GM23338 (cell line): Measurements from ENCODE around the gene RBM17. TPM values are rescaled to one million over a fixed set of nuclear protein-coding genes. Genes with fewer than 3 reads are reported as not detected.

ENCODE experiments used
- ATAC-seq: fragments of 200-7000 bp; cut with Tn5 transposase; 3 replicates; pipeline ENCODE4 v1.9.1; 2020
- DNase-seq: peaks from one replicate; pipeline ENCODE4 v3.0.0-alpha.2; 2015; ENCODE audit warnings: low spot score
- H2AFZ ChIP-seq: fragments of 200-600 bp; sonication (generic); 2 replicates; pipeline ENCODE4 v1.8.0; 2016; ENCODE audit warnings: antibody characterized with exemption, mild to moderate bottlenecking, moderate library complexity
- H3F3A ChIP-seq: fragments of 200-600 bp; sonication (generic); replicated peaks from 2 replicates; pipeline ENCODE4 v1.8.0; 2017; ENCODE audit warnings: antibody characterized with exemption, mixed run types, low read depth
- H3K27ac ChIP-seq: fragments of 200-600 bp; sonication (generic); 2 replicates; pipeline ENCODE4 v1.6.1; 2016; ENCODE audit warnings: low read depth
- H3K27me3 ChIP-seq: fragments of 200-600 bp; sonication (generic); 2 replicates; pipeline ENCODE4 v1.8.0; 2016; ENCODE audit warnings: mild to moderate bottlenecking, mixed run types, moderate library complexity; ENCODE audit not compliant: insufficient read depth
- H3K36me3 ChIP-seq: fragments of 200-600 bp; sonication (generic); 2 replicates; pipeline ENCODE4 v1.8.0; 2016; ENCODE audit warnings: mild to moderate bottlenecking; ENCODE audit not compliant: insufficient read depth
- H3K4me1 ChIP-seq: fragments of 200-600 bp; sonication (generic); 2 replicates; pipeline ENCODE4 v1.8.0; 2016; ENCODE audit warnings: mild to moderate bottlenecking, moderate library complexity; ENCODE audit not compliant: insufficient read depth
- H3K4me2 ChIP-seq: fragments of 200-600 bp; sonication (generic); 2 replicates; pipeline ENCODE4 v1.7.1; 2017; ENCODE audit warnings: mixed run types
- H3K4me3 ChIP-seq: fragments of 200-600 bp; sonication (generic); 2 replicates; pipeline ENCODE4 v1.6.1; 2016; ENCODE audit warnings: mixed run types
- H3K79me2 ChIP-seq: fragments of 200-600 bp; sonication (generic); replicated peaks from 2 replicates; pipeline ENCODE4 v1.8.0; 2017; ENCODE audit warnings: mild to moderate bottlenecking; ENCODE audit not compliant: insufficient read depth
- H3K9me2 ChIP-seq: fragments of 200-600 bp; sonication (generic); 2 replicates; pipeline ENCODE4 v1.8.0; 2017; ENCODE audit not compliant: insufficient read depth
- H4K20me1 ChIP-seq: fragments of 200-600 bp; sonication (generic); replicated peaks from 2 replicates; pipeline ENCODE4 v1.8.0; 2017; ENCODE audit warnings: mild to moderate bottlenecking; ENCODE audit not compliant: insufficient read depth
- H3K27ac Mint-ChIP-seq: 2 replicates; pipeline ENCODE4 v1.8.0; 2020; ENCODE audit warnings: inconsistent platforms, mild to moderate bottlenecking, moderate library complexity, mixed read lengths
- H3K27me3 Mint-ChIP-seq: 3 replicates; pipeline ENCODE4 v1.8.0; 2022; ENCODE audit warnings: low read depth, mild to moderate bottlenecking, moderate library complexity, mixed read lengths, inconsistent platforms; ENCODE audit not compliant: insufficient read depth, poor library complexity
- H3K36me3 Mint-ChIP-seq: 3 replicates; pipeline ENCODE4 v1.8.0; 2021; ENCODE audit warnings: low read depth, mild to moderate bottlenecking, inconsistent platforms, moderate library complexity, mixed read lengths
- H3K4me1 Mint-ChIP-seq: 3 replicates; pipeline ENCODE4 v1.8.0; 2020; ENCODE audit warnings: mild to moderate bottlenecking, inconsistent platforms, mixed read lengths
- H3K4me3 Mint-ChIP-seq: 3 replicates; pipeline ENCODE4 v1.8.0; 2021; ENCODE audit warnings: moderate library complexity, mild to moderate bottlenecking, inconsistent platforms, mixed read lengths
- H3K9me3 Mint-ChIP-seq: 3 replicates; pipeline ENCODE4 v1.8.0; 2020; ENCODE audit warnings: moderate library complexity, mild to moderate bottlenecking, inconsistent platforms, mixed read lengths
- CREB1 ChIP-seq: fragments of 250-450 bp; sonication (Bioruptor Pico); IDR thresholded peaks from 2 replicates; pipeline ENCODE4 v1.5.0; 2020; ENCODE audit warnings: low read depth, mild to moderate bottlenecking, moderate library complexity
- EZH2 ChIP-seq: fragments of 200-600 bp; sonication (generic); IDR thresholded peaks from one replicate; pipeline ENCODE4 v1.8.0; 2017; ENCODE audit warnings: antibody characterized with exemption, mild to moderate bottlenecking, low read depth; ENCODE audit not compliant: unreplicated experiment
- EZH2phosphoT487 ChIP-seq: fragments of 200-600 bp; sonication (generic); IDR thresholded peaks from one replicate; pipeline ENCODE4 v1.8.1; 2018; ENCODE audit warnings: antibody characterized with exemption; ENCODE audit not compliant: unreplicated experiment
- JUNB ChIP-seq: IDR thresholded peaks from one replicate; pipeline ENCODE4 v1.6.1; 2016; ENCODE audit warnings: antibody characterized with exemption; ENCODE audit not compliant: unreplicated experiment
- NANOG ChIP-seq: IDR thresholded peaks from 2 replicates; pipeline ENCODE4 v1.6.1; 2016; ENCODE audit warnings: antibody characterized with exemption, borderline replicate concordance
- POLR2AphosphoS5 ChIP-seq: IDR thresholded peaks from 2 replicates; pipeline ENCODE4 v1.6.1; 2016; ENCODE audit warnings: antibody characterized with exemption, low read depth
- STAT1 ChIP-seq: IDR thresholded peaks from one replicate; pipeline ENCODE4 v1.6.1; 2016; ENCODE audit warnings: antibody characterized with exemption; ENCODE audit not compliant: unreplicated experiment
- ZNF114 ChIP-seq: fragments of 250-450 bp; sonication (Bioruptor Pico); IDR thresholded peaks from 2 replicates; pipeline ENCODE4 v1.5.0; 2020; ENCODE audit warnings: mild to moderate bottlenecking, moderate library complexity
- ZNF331 ChIP-seq: fragments of 250-450 bp; sonication (Bioruptor Pico); IDR thresholded peaks from 2 replicates; pipeline ENCODE4 v1.5.0; 2020; ENCODE audit warnings: low read depth, mild to moderate bottlenecking, moderate library complexity
- ZNF462 ChIP-seq: fragments of 250-450 bp; sonication (Bioruptor Pico); IDR thresholded peaks from 2 replicates; pipeline ENCODE4 v1.5.0; 2020; ENCODE audit warnings: mild to moderate bottlenecking, moderate library complexity
- polyA plus RNA-seq: library from polyadenylated mRNA; unstranded; fragments of >200 nt; fragmentation: Nextera tagmentation; extraction: Ambion mirVana; gene quantifications from 2 replicates; pipeline ENCODE4 v1.2.1, GENCODE V29; 2016
- total RNA-seq: library from RNA; depleted of rRNA; stranded (reverse); fragments of >200 nt; shearing (Covaris generic); gene quantifications from 2 replicates; pipeline ENCODE4 v1.2.3, GENCODE V29; 2014
- TF ChIP-seq, protein P1 (sequence below): IDR thresholded peaks from 2 replicates; pipeline ENCODE4 v1.6.1; 2016; ENCODE audit warnings: antibody characterized with exemption

The RBM17 gene
- total and polyA plus RNA-seq, 2 experiments from 2014 or later, result 54.7 to 281 TPM

DNA sequence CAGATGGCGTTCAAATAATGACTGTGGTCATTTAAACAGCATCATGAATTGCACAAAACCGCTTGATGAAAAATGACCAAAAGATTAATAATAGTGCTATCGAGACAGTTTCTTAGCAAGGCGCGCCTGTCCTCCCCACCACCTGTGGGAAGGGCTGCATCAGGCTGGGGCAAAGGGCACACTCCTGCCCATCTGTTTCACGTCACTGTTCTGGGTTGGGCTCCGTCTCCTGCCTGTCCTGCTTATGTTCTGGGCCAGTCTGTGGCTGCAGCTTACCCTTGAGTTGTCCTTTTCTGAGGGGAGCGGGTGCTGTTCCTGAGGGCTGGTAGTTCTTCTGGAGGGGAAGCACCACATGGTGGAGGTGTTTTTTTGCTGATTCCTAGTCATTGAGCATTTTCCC lies 13.3 kb downstream of the RBM17 start:
- Histone ChIP-seq H3K9me2 (no peaks in the 10 kb centered on the region), H4K20me1 (peaks cover 18% of the 10 kb centered on the region; the same call in 1 of the 2 replicates), H3K27me3 (no peaks in the 10 kb centered on the region), H3K79me2 (peaks cover 55% of the 10 kb centered on the region), H3K27ac (no peak overlapping the region), H2AFZ (no peak overlapping the region), H3F3A (peaks cover 3% of the 10 kb centered on the region; the same call in 1 of the 2 replicates), H3K4me3 (no peak overlapping the region), H3K4me2 (no peak overlapping the region), H3K36me3 (peaks cover 3% of the 10 kb centered on the region; the same call in 1 of the 2 replicates), H3K4me1 (peaks cover 70% of the 10 kb centered on the region)
- peaks cover 3% of the 10 kb centered on the region for H3K27me3 Mint-ChIP-seq
- ATAC-seq (no peak), DNase-seq (no peak)
- peaks cover 73% of the 10 kb centered on the region for H3K4me1 Mint-ChIP-seq
- H3K9me3 Mint-ChIP-seq, result no peaks in the 10 kb centered on the region
- peaks cover 61% of the 10 kb centered on the region for H3K36me3 Mint-ChIP-seq
- TF ChIP-seq, protein P1, sequence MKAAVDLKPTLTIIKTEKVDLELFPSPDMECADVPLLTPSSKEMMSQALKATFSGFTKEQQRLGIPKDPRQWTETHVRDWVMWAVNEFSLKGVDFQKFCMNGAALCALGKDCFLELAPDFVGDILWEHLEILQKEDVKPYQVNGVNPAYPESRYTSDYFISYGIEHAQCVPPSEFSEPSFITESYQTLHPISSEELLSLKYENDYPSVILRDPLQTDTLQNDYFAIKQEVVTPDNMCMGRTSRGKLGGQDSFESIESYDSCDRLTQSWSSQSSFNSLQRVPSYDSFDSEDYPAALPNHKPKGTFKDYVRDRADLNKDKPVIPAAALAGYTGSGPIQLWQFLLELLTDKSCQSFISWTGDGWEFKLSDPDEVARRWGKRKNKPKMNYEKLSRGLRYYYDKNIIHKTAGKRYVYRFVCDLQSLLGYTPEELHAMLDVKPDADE, result no peak
- no peak for TF ChIP-seq STAT1
- no peak for TF ChIP-seq CREB1
- no peak for TF ChIP-seq POLR2AphosphoS5
- TF ChIP-seq JUNB, result no peak
- TF ChIP-seq ZNF331 (CRISPR knock-in tag), result no peak
- no peak for TF ChIP-seq EZH2
- no peak for TF ChIP-seq NANOG
- no peak for TF ChIP-seq EZH2phosphoT487
- no peak overlapping the region for H3K4me3 Mint-ChIP-seq
- no peak overlapping the region for H3K27ac Mint-ChIP-seq

- Histone ChIP-seq H2AFZ (no peak overlapping the region), H3K27me3 (no peaks in the 10 kb centered on the region), H3K4me2 (peak overlapping the region; percentile 68; the same call in 1 of the 2 replicates), H3K4me1 (peaks cover 68% of the 10 kb centered on the region), H3K27ac (peak overlapping the region; percentile 82; the same call in 1 of the 2 replicates), H3F3A (peaks cover 14% of the 10 kb centered on the region), H3K79me2 (peaks cover 43% of the 10 kb centered on the region), H3K4me3 (no peak overlapping the region), H3K36me3 (peaks cover 3% of the 10 kb centered on the region; the same call in 1 of the 2 replicates), H3K9me2 (no peaks in the 10 kb centered on the region), H4K20me1 (peaks cover 15% of the 10 kb centered on the region; the same call in 1 of the 2 replicates)
- ATAC-seq, result no peak
- peaks cover 64% of the 10 kb centered on the region for H3K36me3 Mint-ChIP-seq
- no peaks in the 10 kb centered on the region for H3K9me3 Mint-ChIP-seq
- TF ChIP-seq CREB1, result no peak
- TF ChIP-seq ZNF114 (CRISPR knock-in tag), result no peak
- TF ChIP-seq JUNB, result no peak
- TF ChIP-seq EZH2phosphoT487, result no peak
- TF ChIP-seq ZNF462 (CRISPR knock-in tag), result no peak
- no peak for TF ChIP-seq NANOG
- TF ChIP-seq EZH2, result no peak
- TF ChIP-seq STAT1, result no peak
- no peak for TF ChIP-seq ZNF331 (CRISPR knock-in tag)
- no peak for TF ChIP-seq POLR2AphosphoS5
- H3K4me1 Mint-ChIP-seq, result peaks cover 69% of the 10 kb centered on the region
- no peak overlapping the region for H3K4me3 Mint-ChIP-seq
- H3K27ac Mint-ChIP-seq, result no peak overlapping the region; the same call in 1 of the 2 replicates
- H3K27me3 Mint-ChIP-seq, result peaks cover 2% of the 10 kb centered on the region
- DNase-seq, result no peak
Measured at GRCh38 chr10:6103591-6103990, 14.8 kb downstream of the RBM17 start.
